Duodenal mucosa (tissue), 2 donors: ENCODE data around the gene PWWP2A.
"Not testable (repeated sequence)": the region's sequence is repeated elsewhere in the genome, so short reads cannot be mapped to it uniquely, and the experiment has no call there.

ENCODE experiments used
- H3K27ac ChIP-seq: one replicate; pipeline ENCODE4 v1.7.0; 2013; ENCODE audit warnings: low read depth, low read length
- H3K27me3 ChIP-seq, 2 donors: one replicate each; pipeline ENCODE4 v1.7.0; 2013; ENCODE audit warnings: low read length in 2 of 2, control low read depth in 1 of 2; ENCODE audit not compliant: insufficient read depth in 2 of 2, control insufficient read depth in 1 of 2
- H3K36me3 ChIP-seq, 2 donors: one replicate each; pipeline ENCODE4 v1.7.0; 2013; ENCODE audit warnings: low read length in 2 of 2, control low read depth in 1 of 2; ENCODE audit not compliant: insufficient read depth in 2 of 2, control insufficient read depth in 1 of 2
- H3K4me1 ChIP-seq, 2 donors: one replicate each; pipeline ENCODE4 v1.7.0; 2013; ENCODE audit warnings: low read length in 2 of 2, control low read depth in 1 of 2; ENCODE audit not compliant: insufficient read depth in 2 of 2, control insufficient read depth in 1 of 2
- H3K4me3 ChIP-seq, 2 donors: one replicate each; pipeline ENCODE4 v1.7.0; 2013; ENCODE audit warnings: low read length in 2 of 2, low read depth in 1 of 2
- H3K9ac ChIP-seq, 2 donors: one replicate each; pipeline ENCODE4 v1.7.0; 2013; ENCODE audit warnings: low read length in 2 of 2, low read depth in 1 of 2
- H3K9me3 ChIP-seq, 2 donors: one replicate each; pipeline ENCODE4 v1.7.0; 2013; ENCODE audit warnings: low read length in 2 of 2, control low read depth in 1 of 2; ENCODE audit not compliant: control insufficient read depth in 1 of 2

PWWP2A gene

GRCh38 chr5:160079753-160080152 is 39.5 kb downstream of the PWWP2A start:
- peaks cover 3 to 7% of the 10 kb centered on the region in 2 donors for H3K36me3 ChIP-seq
- H3K4me1 ChIP-seq, result peaks cover 5 to 14% of the 10 kb centered on the region in 2 donors
- no peaks in the 10 kb centered on the region for H3K9me3 ChIP-seq
- H3K9ac ChIP-seq, result no peak overlapping the region
- no peaks in the 10 kb centered on the region for H3K27me3 ChIP-seq
- H3K4me3 ChIP-seq, result no peak overlapping the region
- no peak overlapping the region for H3K27ac ChIP-seq

GRCh38 chr5:160076997-160077396 is 42.3 kb downstream of the PWWP2A start:
- Histone ChIP-seq H3K4me1 (peaks cover 0 to 4% of the 10 kb centered on the region in 2 donors), H3K9me3 (no peaks in the 10 kb centered on the region), H3K27me3 (no peaks in the 10 kb centered on the region), H3K9ac (no peak overlapping the region), H3K27ac (no peak overlapping the region), H3K4me3 (no peak overlapping the region), H3K36me3 (peaks cover 3 to 7% of the 10 kb centered on the region in 2 donors)

GRCh38 chr5:160075073-160075472 is 44.2 kb downstream of the PWWP2A start:
- no peak overlapping the region for H3K27ac ChIP-seq
- H3K9me3 ChIP-seq, result no peaks in the 10 kb centered on the region
- peaks cover 0 to 9% of the 10 kb centered on the region in 2 donors for H3K4me1 ChIP-seq
- no peak overlapping the region for H3K9ac ChIP-seq
- H3K27me3 ChIP-seq, result no peaks in the 10 kb centered on the region
- H3K4me3 ChIP-seq, result no peak overlapping the region
- peaks cover 3 to 7% of the 10 kb centered on the region in 2 donors for H3K36me3 ChIP-seq

- Histone ChIP-seq H3K36me3 (no peaks in the 10 kb centered on the region), H3K4me1 (peaks cover 3 to 9% of the 10 kb centered on the region in 2 donors), H3K9me3 (no peaks in the 10 kb centered on the region), H3K27ac (no peak overlapping the region), H3K27me3 (no peaks in the 10 kb centered on the region), H3K9ac (no peak overlapping the region), H3K4me3 (no peak overlapping the region)
These were observed 47.3 kb downstream of the PWWP2A start for GRCh38 chr5:160071916-160072315.

GRCh38 chr5:160071516-160071915 is 47.7 kb downstream of the PWWP2A start:
- Histone ChIP-seq H3K9ac (no peak overlapping the region), H3K27ac (no peak overlapping the region), H3K4me1 (peaks cover 3 to 9% of the 10 kb centered on the region in 2 donors), H3K36me3 (no peaks in the 10 kb centered on the region), H3K27me3 (no peaks in the 10 kb centered on the region), H3K9me3 (no peaks in the 10 kb centered on the region), H3K4me3 (no peak overlapping the region)

- H3K9ac ChIP-seq, H3K27ac ChIP-seq, H3K27me3 ChIP-seq, H3K36me3 ChIP-seq, H3K9me3 ChIP-seq, H3K4me3 ChIP-seq: not testable (repeated sequence)
- peaks cover 11 to 29% of the 10 kb centered on the region in 2 donors for H3K4me1 ChIP-seq
These were observed 50.1 kb downstream of the PWWP2A start for GRCh38 chr5:160069120-160069519.

- peaks cover 17 to 24% of the 10 kb centered on the region in 2 donors for H3K36me3 ChIP-seq
- H3K9me3 ChIP-seq, result no peaks in the 10 kb centered on the region
- H3K4me1 ChIP-seq, result peaks cover 13 to 22% of the 10 kb centered on the region in 2 donors
- peak overlapping the region in 1 of 2 donors; percentile 7 for H3K4me3 ChIP-seq
- no peaks in the 10 kb centered on the region for H3K27me3 ChIP-seq
- H3K9ac ChIP-seq, result no peak overlapping the region
- peak overlapping the region; percentile 13 for H3K27ac ChIP-seq
These were observed 54.1 kb downstream of the PWWP2A start for GRCh38 chr5:160064995-160065614.

GRCh38 chr5:160064417-160064810 is 54.8 kb downstream of the PWWP2A start:
- Histone ChIP-seq H3K4me3 (no peak overlapping the region), H3K4me1 (peaks cover 13 to 22% of the 10 kb centered on the region in 2 donors), H3K9ac (peak overlapping the region in 1 of 2 donors; percentile 7), H3K9me3 (no peaks in the 10 kb centered on the region), H3K36me3 (peaks cover 20 to 31% of the 10 kb centered on the region in 2 donors), H3K27me3 (no peaks in the 10 kb centered on the region), H3K27ac (peak overlapping the region; percentile 30)

- Histone ChIP-seq H3K27me3 (no peaks in the 10 kb centered on the region), H3K9me3 (no peaks in the 10 kb centered on the region), H3K36me3 (peaks cover 20 to 47% of the 10 kb centered on the region in 2 donors), H3K4me1 (peaks cover 10 to 22% of the 10 kb centered on the region in 2 donors), H3K4me3 (no peak overlapping the region), H3K9ac (no peak overlapping the region), H3K27ac (no peak overlapping the region)
These were observed 57.5 kb downstream of the PWWP2A start for GRCh38 chr5:160061770-160062169.

- Histone ChIP-seq H3K4me1 (peaks cover 6 to 9% of the 10 kb centered on the region in 2 donors), H3K9ac (no peak overlapping the region), H3K9me3 (no peaks in the 10 kb centered on the region), H3K4me3 (no peak overlapping the region), H3K27ac (no peak overlapping the region), H3K36me3 (peaks cover 20 to 62% of the 10 kb centered on the region in 2 donors), H3K27me3 (no peaks in the 10 kb centered on the region)
These were observed 59.2 kb downstream of the PWWP2A start for GRCh38 chr5:160060001-160060400.
